ENCODE data around the gene TOX2. TPM values are rescaled to one million over a fixed set of nuclear protein-coding genes. Genes with fewer than 3 reads are reported as not detected.

Gene TOX2
- total and polyA plus RNA-seq, 2 of the 4 experiments (the other 2 are of a cell fraction), result 1.3 to 17.5 TPM

DNA sequence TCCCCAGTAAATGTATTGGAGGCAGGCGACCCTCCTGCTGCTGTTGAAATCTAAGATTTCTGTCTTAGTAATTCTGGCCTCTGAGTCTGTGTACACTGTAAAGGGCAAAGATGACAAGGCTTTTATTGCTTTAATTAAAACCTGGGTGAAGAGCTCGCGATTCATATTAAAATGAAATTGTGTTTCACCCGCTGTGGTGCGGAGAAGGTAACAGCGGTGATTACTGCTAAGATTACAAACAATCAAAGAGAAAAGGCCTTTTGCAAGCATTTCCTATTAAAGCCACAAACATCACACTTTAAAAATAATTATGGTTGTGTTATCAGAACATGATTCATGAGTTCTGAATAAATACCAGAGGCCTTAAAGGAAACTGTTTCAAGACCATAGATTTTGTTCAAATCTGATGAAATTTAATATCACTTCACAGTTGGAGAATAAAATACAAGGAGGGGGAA is 69.3 kb downstream of the TOX2 start:
- no peak overlapping the region for H4K91ac ChIP-seq (ENCODE audit: insufficient read depth, low read depth, low read length)
- H3K4me2 ChIP-seq (ENCODE audit: low read depth, low read length), result no peak overlapping the region
- H3K27ac ChIP-seq (ENCODE audit: insufficient read depth, low read length), result no peak overlapping the region
- peaks cover 19 to 67% of the 10 kb centered on the region in 2 experiments for H3K79me1 ChIP-seq (ENCODE audit: low read depth in 1 of 2, low read length in 2 of 2)
- peaks cover 14% of the 10 kb centered on the region for H3K9me1 ChIP-seq (ENCODE audit: insufficient read depth, low read length)
- 0 out of 2 replicates have a peak, but pooled peaks have one; percentile 29 for ATAC-seq (ENCODE audit: low read depth)
- peaks cover 10% of the 10 kb centered on the region for H3K4me1 ChIP-seq (ENCODE audit: control insufficient read depth, insufficient read depth, low read length)
- H3K4me3 ChIP-seq (ENCODE audit: insufficient read depth, low read depth, low read length), result no peak overlapping the region
- H3K14ac ChIP-seq (replicated peaks; ENCODE audit: low read depth, low read length), result no peak overlapping the region
- WGBS, 2 experiments (ENCODE audit: extremely low coverage in 2 of 2, insufficient read length in 1 of 2), result no CpG with 5 or more reads among the region's 6 CpGs
- H3K36me3 ChIP-seq (ENCODE audit: control insufficient read depth, insufficient read depth, low read length), result peaks cover 3% of the 10 kb centered on the region; the same call in 1 of the 2 replicates
- POLR2A ChIA-PET (ENCODE audit: unreplicated experiment), result no interaction called here
- dilution Hi-C loops (cut with HindIII; ENCODE audit: low sequenced_read_pairs, unreplicated experiment), result no loop called here
- no peak overlapping the region for H2AFZ ChIP-seq (replicated peaks; ENCODE audit: low read length, poor library complexity)
- H4K20me1 ChIP-seq (ENCODE audit: insufficient read depth, low read length), result peaks cover 20% of the 10 kb centered on the region; the same call in 1 of the 2 replicates
- H2BK120ac ChIP-seq (ENCODE audit: low read depth, low read length), result no peak overlapping the region
- no peak overlapping the region for H2AK5ac ChIP-seq (ENCODE audit: low read depth, low read length)
- CTCF ChIA-PET, result no interaction called here
- H3K9ac ChIP-seq (ENCODE audit: low read depth, low read length), result no peak overlapping the region
- in situ Hi-C loops (cut with MboI; ENCODE audit: low sequenced_read_pairs), result no loop called here
- H2BK5ac ChIP-seq (ENCODE audit: low read depth, low read length, poor library complexity, severe bottlenecking), result no peak overlapping the region
- no peaks in the 10 kb centered on the region for H3K27me3 ChIP-seq (ENCODE audit: control insufficient read depth, insufficient read depth, low read length)
- H2BK20ac ChIP-seq (ENCODE audit: low read depth, low read length), result no peak overlapping the region
- TF ChIP-seq RCOR1 (IDR thresholded peaks at IDR 0.05; ENCODE audit: insufficient replicate concordance, low read length), result no peak
- TF ChIP-seq, protein P1, sequence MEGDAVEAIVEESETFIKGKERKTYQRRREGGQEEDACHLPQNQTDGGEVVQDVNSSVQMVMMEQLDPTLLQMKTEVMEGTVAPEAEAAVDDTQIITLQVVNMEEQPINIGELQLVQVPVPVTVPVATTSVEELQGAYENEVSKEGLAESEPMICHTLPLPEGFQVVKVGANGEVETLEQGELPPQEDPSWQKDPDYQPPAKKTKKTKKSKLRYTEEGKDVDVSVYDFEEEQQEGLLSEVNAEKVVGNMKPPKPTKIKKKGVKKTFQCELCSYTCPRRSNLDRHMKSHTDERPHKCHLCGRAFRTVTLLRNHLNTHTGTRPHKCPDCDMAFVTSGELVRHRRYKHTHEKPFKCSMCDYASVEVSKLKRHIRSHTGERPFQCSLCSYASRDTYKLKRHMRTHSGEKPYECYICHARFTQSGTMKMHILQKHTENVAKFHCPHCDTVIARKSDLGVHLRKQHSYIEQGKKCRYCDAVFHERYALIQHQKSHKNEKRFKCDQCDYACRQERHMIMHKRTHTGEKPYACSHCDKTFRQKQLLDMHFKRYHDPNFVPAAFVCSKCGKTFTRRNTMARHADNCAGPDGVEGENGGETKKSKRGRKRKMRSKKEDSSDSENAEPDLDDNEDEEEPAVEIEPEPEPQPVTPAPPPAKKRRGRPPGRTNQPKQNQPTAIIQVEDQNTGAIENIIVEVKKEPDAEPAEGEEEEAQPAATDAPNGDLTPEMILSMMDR (conservative IDR thresholded peaks at IDR 0.05; ENCODE audit: low read depth, low read length), result no peak
- TF ChIP-seq MAFK (IDR thresholded peaks at IDR 0.05; ENCODE audit: low read depth, low read length), result no peak
- TF ChIP-seq RFX5 (IDR thresholded peaks at IDR 0.05; ENCODE audit: low read depth, low read length), result no peak
- TF ChIP-seq NFE2L2 (IDR thresholded peaks at IDR 0.05; ENCODE audit: low read depth, low read length), result no peak
- TF ChIP-seq RAD21 (IDR thresholded peaks at IDR 0.05; ENCODE audit: low read length), result no peak
- TF ChIP-seq CEBPB (IDR thresholded peaks at IDR 0.05; ENCODE audit: low read depth, low read length), result no peak
- no peak for TF ChIP-seq SMC3 (IDR thresholded peaks at IDR 0.05; ENCODE audit: low read depth, low read length)
- TF ChIP-seq, protein P2, sequence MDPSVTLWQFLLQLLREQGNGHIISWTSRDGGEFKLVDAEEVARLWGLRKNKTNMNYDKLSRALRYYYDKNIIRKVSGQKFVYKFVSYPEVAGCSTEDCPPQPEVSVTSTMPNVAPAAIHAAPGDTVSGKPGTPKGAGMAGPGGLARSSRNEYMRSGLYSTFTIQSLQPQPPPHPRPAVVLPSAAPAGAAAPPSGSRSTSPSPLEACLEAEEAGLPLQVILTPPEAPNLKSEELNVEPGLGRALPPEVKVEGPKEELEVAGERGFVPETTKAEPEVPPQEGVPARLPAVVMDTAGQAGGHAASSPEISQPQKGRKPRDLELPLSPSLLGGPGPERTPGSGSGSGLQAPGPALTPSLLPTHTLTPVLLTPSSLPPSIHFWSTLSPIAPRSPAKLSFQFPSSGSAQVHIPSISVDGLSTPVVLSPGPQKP (IDR thresholded peaks at IDR 0.05; ENCODE audit: borderline replicate concordance, low read depth, low read length), result no peak
- H3K23ac ChIP-seq (ENCODE audit: low read depth, low read length), result no peak overlapping the region
- no peaks in the 10 kb centered on the region for H3K9me3 ChIP-seq (ENCODE audit: control insufficient read depth, insufficient read depth, low read length)
- no TSS peak for BruUV-seq (replicated peaks)
- intact Hi-C loops (cut with micrococcal nuclease), result no loop called here
- 0 out of 4 replicates have a peak overlapping the region, but pooled peaks of 1 of the 2 experiments have one; percentile 17 for H4K8ac ChIP-seq (ENCODE audit: low read depth in 2 of 2, low read length in 2 of 2)
- no peak overlapping the region for H2AK9ac ChIP-seq (replicated peaks; ENCODE audit: low read depth, low read length, poor library complexity)
- no peak overlapping the region for H3K56ac ChIP-seq (ENCODE audit: extremely low read depth, insufficient read depth, low read length)
- no peak overlapping the region for H4K5ac ChIP-seq (ENCODE audit: low read depth, low read length)
- no peak overlapping the region for H2BK15ac ChIP-seq (ENCODE audit: low read depth, low read length)
- no peak overlapping the region for H3K18ac ChIP-seq (ENCODE audit: low read depth, low read length)
- H3K4ac ChIP-seq (ENCODE audit: low read depth, low read length), result no peak overlapping the region
- DNase-seq, result no peak

All from IMR-90 (cell line).